Right atrium auricular region (tissue), 2 donors: Measurements from ENCODE around the gene LINS1. TPM values are rescaled to one million over a fixed set of nuclear protein-coding genes. Genes with fewer than 3 reads are reported as not detected.

Experiments used
- DNase-seq: peaks from one replicate; pipeline ENCODE4 v3.0.0-alpha.2; 2019; ENCODE audit warnings: low spot score
- H3K27ac ChIP-seq, 2 donors: fragments of 200-600 bp; sonication (generic); 1 replicate in 1 of 2; 2 replicates in 1 of 2; pipeline ENCODE4 v1.5.1; 2016 to 2019
- H3K27me3 ChIP-seq, 2 donors: fragments of 200-600 bp; sonication (generic); one replicate each; pipeline versions ENCODE4 v1.5.1 to v1.6.0; 2017 to 2019
- H3K36me3 ChIP-seq: fragments of 200-600 bp; sonication (generic); one replicate; pipeline ENCODE4 v1.5.1; 2016
- H3K4me1 ChIP-seq, 2 donors: fragments of 200-600 bp; sonication (generic); one replicate each; pipeline versions ENCODE4 v1.5.1 to v1.6.0; 2017 to 2019
- H3K4me3 ChIP-seq, 2 donors: fragments of 200-600 bp; sonication (generic); 1 replicate in 1 of 2; 2 replicates in 1 of 2; pipeline ENCODE4 v1.5.1; 2017 to 2019; ENCODE audit warnings: mild to moderate bottlenecking in 1 of 2, moderate library complexity in 1 of 2
- H3K9me3 ChIP-seq, 2 donors: fragments of 200-600 bp; sonication (generic); one replicate each; pipeline ENCODE4 v1.5.1; 2019
- CTCF ChIP-seq, 2 donors: fragments of 200-600 bp; sonication (generic); IDR thresholded peaks; one replicate each; pipeline ENCODE4 v1.5.1; 2019; ENCODE audit warnings: antibody characterized with exemption in 2 of 2
- total RNA-seq, 2 donors: library from RNA; depleted of rRNA; stranded (reverse); fragments of >200 nt; gene quantifications; one replicate each; pipeline ENCODE4 v1.1.0, GENCODE V29; 2016

LINS1 gene
- total RNA-seq, 2 donors from 2014 or later = 8.8 to 8.9 TPM

GRCh38 chr15:100566850-100567628, 34.9 kb downstream of the LINS1 start:
- Histone ChIP-seq H3K4me1 (no peaks in the 10 kb centered on the region), H3K4me3 (no peak overlapping the region), H3K27me3 (no peaks in the 10 kb centered on the region), H3K27ac (no peak overlapping the region), H3K9me3 (no peaks in the 10 kb centered on the region), H3K36me3 (peaks cover 16% of the 10 kb centered on the region)
- DNase-seq = no peak
- TF ChIP-seq CTCF (IDR thresholded peaks at IDR 0.05) = no peak

- Histone ChIP-seq H3K27me3 (no peaks in the 10 kb centered on the region), H3K4me1 (no peaks in the 10 kb centered on the region), H3K27ac (no peak overlapping the region), H3K36me3 (peaks cover 7% of the 10 kb centered on the region), H3K4me3 (no peak overlapping the region), H3K9me3 (no peaks in the 10 kb centered on the region)
- no peak for DNase-seq
- TF ChIP-seq CTCF (IDR thresholded peaks at IDR 0.05) = no peak
Measured at GRCh38 chr15:100565591-100565990, 36.4 kb downstream of the LINS1 start.

- no peak for DNase-seq
- no peak for TF ChIP-seq CTCF (IDR thresholded peaks at IDR 0.05)
- Histone ChIP-seq H3K27me3 (no peaks in the 10 kb centered on the region), H3K4me1 (no peaks in the 10 kb centered on the region), H3K4me3 (no peak overlapping the region), H3K36me3 (no peaks in the 10 kb centered on the region), H3K9me3 (no peaks in the 10 kb centered on the region), H3K27ac (no peak overlapping the region)
Measured at GRCh38 chr15:100560323-100560722, 41.7 kb downstream of the LINS1 start.

GRCh38 chr15:100559330-100559729, 42.7 kb downstream of the LINS1 start:
- H3K9me3 ChIP-seq = no peaks in the 10 kb centered on the region
- no peaks in the 10 kb centered on the region for H3K27me3 ChIP-seq
- H3K27ac ChIP-seq = no peak overlapping the region
- H3K36me3 ChIP-seq = no peaks in the 10 kb centered on the region
- no peak for TF ChIP-seq CTCF (IDR thresholded peaks at IDR 0.05)
- H3K4me3 ChIP-seq = no peak overlapping the region
- no peaks in the 10 kb centered on the region for H3K4me1 ChIP-seq
- peak; percentile 70 for DNase-seq

- no peak for DNase-seq
- H3K27ac ChIP-seq = no peak overlapping the region
- no peaks in the 10 kb centered on the region for H3K4me1 ChIP-seq
- H3K36me3 ChIP-seq = no peaks in the 10 kb centered on the region
- H3K27me3 ChIP-seq = no peaks in the 10 kb centered on the region
- no peak for TF ChIP-seq CTCF (IDR thresholded peaks at IDR 0.05)
- no peaks in the 10 kb centered on the region for H3K9me3 ChIP-seq
- H3K4me3 ChIP-seq = no peak overlapping the region
Measured at GRCh38 chr15:100558771-100559254, 43.2 kb downstream of the LINS1 start.

- Histone ChIP-seq H3K36me3 (no peaks in the 10 kb centered on the region), H3K9me3 (no peaks in the 10 kb centered on the region), H3K4me3 (no peak overlapping the region), H3K4me1 (no peaks in the 10 kb centered on the region), H3K27me3 (no peaks in the 10 kb centered on the region), H3K27ac (no peak overlapping the region)
- no peak for TF ChIP-seq CTCF (IDR thresholded peaks at IDR 0.05)
- DNase-seq = no peak
Measured at GRCh38 chr15:100553468-100553867, 48.5 kb downstream of the LINS1 start.
